NCI-H1694 treated with DMSO at 0.1 percent for 48 hours (cell line): Measurements from ENCODE around the gene NUP98.

ENCODE experiments used
- DNase-seq: peaks from one replicate; lab custom pipeline; 2025; lab: John Stamatoyannopoulos, UW

Gene NUP98

DNA sequence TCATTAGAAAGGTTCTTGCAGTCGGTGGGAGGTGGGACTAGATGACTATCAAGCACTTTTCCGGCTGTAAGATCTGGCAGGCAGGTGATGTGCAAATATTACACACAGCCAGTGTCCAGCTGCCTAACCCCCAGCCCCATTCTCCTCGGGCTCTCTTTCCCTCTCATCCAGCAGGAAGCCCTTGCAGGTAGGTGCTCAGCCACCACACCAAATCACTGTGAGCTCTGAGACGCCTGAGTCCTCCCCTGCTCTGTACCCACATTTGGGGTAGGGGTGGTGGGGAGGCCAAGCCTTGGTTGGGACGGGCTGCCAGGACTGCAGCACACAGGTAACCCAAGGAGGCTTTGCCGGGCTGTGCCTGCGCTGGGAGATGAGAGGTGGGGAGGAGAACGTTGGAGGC is 156.2 kb downstream of the NUP98 start:
- DNase-seq = no peak

DNA sequence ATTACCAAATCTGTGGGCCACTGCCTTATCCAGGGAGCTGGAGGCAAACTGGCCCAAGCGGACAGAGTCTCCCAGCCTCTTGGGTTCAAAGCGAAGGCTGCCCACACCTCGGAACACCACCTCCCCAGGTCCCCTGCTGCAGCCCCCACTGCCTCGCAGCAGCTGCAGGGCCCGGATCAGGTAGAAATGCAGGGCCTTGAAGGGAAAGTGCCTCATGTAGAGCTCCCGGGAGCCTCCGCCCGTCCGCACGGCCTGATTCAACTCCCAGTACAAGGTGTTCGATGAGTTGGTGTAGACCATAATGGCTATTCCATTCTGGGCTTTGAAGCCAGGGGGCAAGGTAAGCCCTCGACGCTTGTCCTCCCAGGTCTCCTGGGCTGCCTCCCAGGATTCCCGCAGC is 157.5 kb downstream of the NUP98 start:
- DNase-seq = no peak

DNA sequence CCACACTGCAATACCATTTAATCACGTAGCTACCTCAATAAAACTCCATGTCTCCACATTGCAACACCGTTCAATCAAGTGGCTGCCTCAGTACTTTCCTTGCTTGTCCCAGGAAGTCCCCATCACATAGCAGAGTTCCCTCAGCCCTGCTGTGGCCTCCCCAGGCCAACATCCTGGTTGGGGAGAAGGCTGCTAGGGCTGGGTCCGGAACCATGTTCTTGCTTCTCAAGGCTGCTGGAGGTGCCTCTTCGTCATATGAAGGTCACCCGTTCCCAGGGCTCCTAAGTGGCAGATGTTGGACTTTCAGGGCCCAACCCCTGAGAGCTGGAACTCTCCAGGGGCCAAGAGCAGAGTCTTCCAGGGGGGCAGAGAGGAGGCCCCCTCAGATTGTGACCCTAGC is 158.8 kb downstream of the NUP98 start:
- DNase-seq = no peak

DNA sequence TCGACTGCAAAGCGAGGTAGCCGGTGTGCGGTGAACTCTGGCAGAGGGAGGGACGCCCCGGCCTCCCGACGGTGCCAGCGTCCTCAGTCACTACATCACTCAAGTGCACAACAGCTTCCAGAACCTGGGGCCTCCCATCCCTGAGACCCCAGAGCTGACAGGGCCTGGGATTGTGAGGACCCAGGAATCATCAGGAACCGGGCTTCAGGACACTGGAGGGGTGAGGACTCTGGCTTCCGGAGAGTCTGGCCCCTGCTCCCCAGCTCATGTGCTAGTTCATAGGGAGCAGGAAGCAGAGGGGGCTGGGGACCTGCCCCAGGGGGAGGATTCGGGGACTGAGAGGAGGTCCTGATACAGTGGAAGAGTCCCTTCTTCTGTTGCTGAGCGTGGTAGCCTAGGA is 160.2 kb downstream of the NUP98 start:
- DNase-seq = no peak

DNA sequence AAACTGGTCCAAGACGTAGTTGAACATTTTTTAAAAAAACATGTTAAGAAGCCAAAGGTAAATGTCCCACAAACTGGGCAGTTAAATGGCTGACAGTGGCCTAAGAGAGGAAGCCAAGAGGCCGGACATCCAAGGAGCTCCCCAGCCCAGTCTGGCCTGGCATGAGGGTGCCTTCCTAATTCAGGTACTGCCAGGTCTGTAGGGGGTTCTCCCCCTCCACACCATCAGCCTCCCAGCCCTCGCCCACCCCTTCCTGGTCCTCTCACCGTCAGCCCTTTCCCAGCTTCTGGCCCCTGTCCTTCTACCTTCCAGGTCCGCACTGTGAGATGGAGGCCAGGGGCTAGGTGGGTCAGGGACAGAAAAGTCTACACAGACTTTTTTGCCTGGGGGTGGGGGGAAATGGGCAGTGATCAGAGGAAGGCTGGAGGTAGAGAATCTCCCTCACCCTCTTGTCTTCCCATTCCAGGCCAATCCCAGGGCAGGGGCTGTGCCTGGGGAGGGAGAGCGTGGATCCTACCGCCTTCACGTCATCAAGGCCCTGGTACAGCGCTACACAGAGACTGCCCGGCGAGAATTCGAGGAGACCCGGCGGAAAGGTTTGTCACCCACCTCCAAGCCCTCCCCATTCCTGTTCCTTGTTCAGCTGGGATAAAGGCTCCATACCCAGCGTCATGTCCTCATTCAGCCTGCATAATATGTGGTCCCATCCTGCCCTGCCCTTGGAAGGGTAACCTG is 161.5 kb downstream of the NUP98 start:
- no peak for DNase-seq

DNA sequence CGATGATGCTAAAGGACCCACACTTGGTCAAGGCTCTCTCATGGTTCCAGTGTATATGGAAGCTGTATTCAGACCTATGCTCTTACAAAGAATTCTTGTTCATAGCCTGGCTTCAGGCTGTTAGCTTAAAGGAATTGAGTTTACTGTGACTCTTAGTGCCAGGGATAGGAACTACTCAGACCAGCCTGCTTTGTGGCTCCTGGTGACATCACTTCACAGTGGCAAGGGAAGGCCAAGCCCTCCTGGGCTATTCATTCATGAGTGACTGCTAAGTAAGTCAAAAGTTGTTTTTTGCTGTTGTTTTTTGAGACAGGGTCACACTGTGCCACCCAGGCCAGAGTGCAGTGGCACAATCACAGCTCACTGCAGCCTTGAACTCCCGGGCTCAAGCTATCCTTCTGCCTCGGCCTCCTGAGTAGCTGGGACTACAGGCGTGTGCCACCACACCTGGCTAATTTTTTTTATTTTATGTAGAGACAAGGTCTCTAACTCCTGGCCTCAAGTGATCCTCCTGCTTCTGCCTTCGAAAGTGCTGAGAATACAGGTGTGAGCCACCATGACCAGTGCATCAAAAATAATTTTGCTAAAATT is 165.2 kb downstream of the NUP98 start:
- no peak for DNase-seq

DNA sequence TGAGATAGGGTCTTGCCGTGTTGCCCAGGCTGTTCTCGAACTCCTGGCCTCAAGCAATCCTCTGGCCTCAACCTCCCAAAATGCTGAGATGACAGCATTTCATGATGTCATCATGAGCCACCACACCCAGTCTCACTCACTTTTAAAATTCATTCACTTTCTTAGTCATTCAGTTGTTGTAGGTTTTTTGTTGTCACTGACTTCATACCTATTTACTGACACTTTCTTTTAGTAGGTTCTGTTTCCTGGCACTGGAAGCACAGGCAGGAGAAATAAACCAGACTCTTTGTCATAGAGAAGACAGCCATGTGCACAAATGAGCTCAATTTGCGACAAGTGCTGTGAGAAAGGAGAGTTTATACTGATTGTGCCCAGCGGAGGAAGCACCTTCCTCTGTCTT is 166.0 kb downstream of the NUP98 start:
- no peak for DNase-seq

DNA sequence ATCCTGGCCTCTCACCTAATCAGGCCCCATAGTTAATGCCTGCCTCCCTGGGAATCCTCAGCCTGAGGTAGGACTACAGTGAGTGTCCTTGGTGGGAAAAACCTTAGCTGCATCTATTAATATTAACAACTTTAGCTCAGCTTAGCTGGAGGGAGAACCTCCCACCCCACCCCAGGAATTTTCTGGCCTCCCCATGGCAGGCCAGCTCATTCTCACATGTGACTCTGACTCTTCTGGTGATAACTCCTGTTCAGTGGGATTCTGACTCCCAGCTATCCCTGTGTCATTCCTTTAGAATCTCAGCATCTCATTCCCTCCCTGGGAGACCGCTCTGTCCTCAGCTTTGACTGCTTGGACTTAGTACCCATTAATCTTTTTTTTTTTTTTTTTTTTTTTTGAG is 170.1 kb downstream of the NUP98 start:
- DNase-seq = no peak

DNA sequence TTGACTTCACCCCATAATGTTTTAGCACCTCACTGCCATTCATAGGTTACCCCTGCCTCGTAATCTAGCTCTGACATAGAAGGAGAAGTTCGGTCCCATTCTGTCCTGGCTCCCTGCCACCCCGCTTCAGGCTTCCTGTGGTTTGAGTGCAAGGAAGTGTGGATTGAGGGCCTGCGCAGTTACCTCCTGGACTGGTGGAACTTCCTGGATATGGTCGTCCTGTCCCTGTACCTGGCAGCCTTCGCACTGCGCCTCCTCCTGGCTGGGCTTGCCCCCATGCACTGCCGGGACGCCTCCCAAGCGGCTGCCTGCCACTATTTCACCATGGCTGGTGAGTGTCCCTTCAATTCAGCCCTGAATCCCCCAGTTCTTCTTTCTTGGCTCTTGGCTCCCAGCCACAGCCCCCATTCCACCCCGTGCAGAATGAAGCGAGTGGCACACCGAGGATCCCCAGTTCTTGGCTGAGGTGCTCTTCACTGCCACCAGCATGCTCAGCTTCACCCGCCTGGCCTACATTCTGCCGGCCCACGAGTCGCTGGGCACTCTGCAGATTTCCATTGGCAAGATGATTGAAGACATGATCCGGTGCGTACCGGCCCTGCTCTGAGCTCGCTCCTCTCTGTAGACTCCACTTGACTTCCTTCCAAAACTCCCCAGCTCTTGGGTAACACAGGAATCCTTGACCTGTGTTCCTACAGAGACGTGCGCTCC is 170.9 kb downstream of the NUP98 start:
- DNase-seq = no peak
